ES-I3 (cell line): Measurements from ENCODE around the gene RTP5.

ENCODE experiments used
- H3K36me3 ChIP-seq: 2 replicates; pipeline ENCODE4 v1.6.1; 2013; ENCODE audit warnings: mild to moderate bottlenecking, low read length, control low read depth, moderate library complexity; ENCODE audit not compliant: insufficient read depth
- H3K4me1 ChIP-seq: 2 replicates; pipeline ENCODE4 v1.6.1; 2013; ENCODE audit warnings: mild to moderate bottlenecking, control low read depth, low read length; ENCODE audit not compliant: insufficient read depth
- H3K9ac ChIP-seq: 2 replicates; pipeline ENCODE4 v1.6.1; 2013; ENCODE audit warnings: low read depth, mild to moderate bottlenecking, low read length, moderate library complexity
- H3K9me3 ChIP-seq: 2 replicates; pipeline ENCODE4 v1.6.1; 2013; ENCODE audit warnings: mild to moderate bottlenecking, low read length, moderate library complexity; ENCODE audit not compliant: control insufficient read depth, insufficient read depth

RTP5 gene

GRCh38 chr2:241850544-241851324, 18.8 kb upstream of the RTP5 start:
- no peaks in the 10 kb centered on the region for H3K9me3 ChIP-seq
- H3K4me1 ChIP-seq, result peaks cover 5% of the 10 kb centered on the region; the same call in 1 of the 2 replicates
- no peaks in the 10 kb centered on the region for H3K36me3 ChIP-seq
- H3K9ac ChIP-seq, result no peak overlapping the region

GRCh38 chr2:241851325-241852115, 18.0 kb upstream of the RTP5 start:
- no peak overlapping the region for H3K9ac ChIP-seq
- peaks cover 5% of the 10 kb centered on the region; the same call in 1 of the 2 replicates for H3K4me1 ChIP-seq
- no peaks in the 10 kb centered on the region for H3K9me3 ChIP-seq
- H3K36me3 ChIP-seq, result no peaks in the 10 kb centered on the region

- H3K36me3 ChIP-seq, result no peaks in the 10 kb centered on the region
- H3K9me3 ChIP-seq, result no peaks in the 10 kb centered on the region
- H3K9ac ChIP-seq, result no peak overlapping the region
- peaks cover 5% of the 10 kb centered on the region; the same call in 1 of the 2 replicates for H3K4me1 ChIP-seq
These were observed 17.2 kb upstream of the RTP5 start for GRCh38 chr2:241852116-241852980.

- no peak overlapping the region for H3K9ac ChIP-seq
- peaks cover 5% of the 10 kb centered on the region; the same call in 1 of the 2 replicates for H3K4me1 ChIP-seq
- H3K9me3 ChIP-seq, result no peaks in the 10 kb centered on the region
- no peaks in the 10 kb centered on the region for H3K36me3 ChIP-seq
These were observed 16.4 kb upstream of the RTP5 start for GRCh38 chr2:241852981-241853631.

GRCh38 chr2:241853651-241854341, 15.7 kb upstream of the RTP5 start:
- no peak overlapping the region for H3K9ac ChIP-seq
- H3K4me1 ChIP-seq, result peaks cover 5% of the 10 kb centered on the region; the same call in 1 of the 2 replicates
- H3K9me3 ChIP-seq, result no peaks in the 10 kb centered on the region
- no peaks in the 10 kb centered on the region for H3K36me3 ChIP-seq

GRCh38 chr2:241854342-241855244, 14.9 kb upstream of the RTP5 start:
- H3K9me3 ChIP-seq, result no peaks in the 10 kb centered on the region
- H3K36me3 ChIP-seq, result no peaks in the 10 kb centered on the region
- H3K4me1 ChIP-seq, result peaks cover 10% of the 10 kb centered on the region; the same call in 1 of the 2 replicates
- H3K9ac ChIP-seq, result no peak overlapping the region

- Histone ChIP-seq H3K4me1 (peaks cover 10% of the 10 kb centered on the region; the same call in 1 of the 2 replicates), H3K9me3 (no peaks in the 10 kb centered on the region), H3K9ac (no peak overlapping the region), H3K36me3 (no peaks in the 10 kb centered on the region)
These were observed 14.2 kb upstream of the RTP5 start for GRCh38 chr2:241855245-241855887.

- H3K9ac ChIP-seq, result no peak overlapping the region
- H3K36me3 ChIP-seq, result no peaks in the 10 kb centered on the region
- no peaks in the 10 kb centered on the region for H3K9me3 ChIP-seq
- H3K4me1 ChIP-seq, result peaks cover 10% of the 10 kb centered on the region; the same call in 1 of the 2 replicates
These were observed 13.6 kb upstream of the RTP5 start for GRCh38 chr2:241855888-241856422.

GRCh38 chr2:241857041-241857541, 12.4 kb upstream of the RTP5 start:
- H3K9ac ChIP-seq, result no peak overlapping the region
- H3K4me1 ChIP-seq, result peaks cover 10% of the 10 kb centered on the region; the same call in 1 of the 2 replicates
- H3K9me3 ChIP-seq, result no peaks in the 10 kb centered on the region

GRCh38 chr2:241857572-241858121, 11.9 kb upstream of the RTP5 start:
- Histone ChIP-seq H3K36me3 (no peaks in the 10 kb centered on the region), H3K9me3 (no peaks in the 10 kb centered on the region), H3K9ac (no peak overlapping the region), H3K4me1 (peaks cover 10% of the 10 kb centered on the region; the same call in 1 of the 2 replicates)

More at GRCh38 chr2:241857041-241857541, 12.4 kb upstream of the RTP5 start:
- H3K36me3 ChIP-seq, result no peaks in the 10 kb centered on the region

- Histone ChIP-seq H3K36me3 (no peaks in the 10 kb centered on the region), H3K9ac (no peak within 1 kb of the TSS; the same call in 1 of the 2 replicates), H3K9me3 (no peaks in the 10 kb centered on the region), H3K4me1 (peaks cover 10% of the 10 kb centered on the region; the same call in 1 of the 2 replicates)
These were observed 11.1 kb upstream of the RTP5 start, which contains the start of gene PDCD1 for GRCh38 chr2:241858206-241859016. Gene PDCD1, minus strand, starts transcription at chr2:241858894. Its CDS starts 56 bp downstream, at chr2:241858838.
